Endothelial cell of umbilical vein (primary cell): ENCODE measurements around the gene PDE11A. TPM values are rescaled to one million over a fixed set of nuclear protein-coding genes. Genes with fewer than 3 reads are reported as not detected.

Experiments
- BruUV-seq: library from RNA; stranded (reverse); fragments of 400-500 nt; replicated peaks from 2 replicates; lab custom pipeline; 2021; lab: Mats Ljungman, UMichigan
- CTCF ChIA-PET: fragments of 300-600, 350-600 bp; sonication (Branson Sonifier 250); formaldehyde crosslinking; loops from one replicate; lab custom pipeline; 2021; ENCODE audit warnings: antibody characterized with exemption, inconsistent platforms; lab: Charles Lee
- POLR2A ChIA-PET: fragments of 300-600, 350-600 bp; sonication (Branson Sonifier 250); formaldehyde crosslinking; loops from one replicate; lab custom pipeline; 2021; ENCODE audit warnings: antibody characterized with exemption, inconsistent platforms; lab: Charles Lee
- DNase-seq: peaks from one replicate; pipeline ENCODE4 v3.0.0-alpha.2; 2011; ENCODE audit warnings: low read depth, low spot score
- FAIRE-seq: peaks from 2 replicates; lab custom pipeline; 2011; peaks lifted over from hg19 to GRCh38; lab: Jason Lieb, UNC
- H2AFZ ChIP-seq: 2 replicates; pipeline ENCODE4 v1.6.0; 2012; ENCODE audit warnings: low read depth, low read length, control low read depth, inconsistent platforms
- H3K27ac ChIP-seq: 2 replicates; pipeline ENCODE4 v1.5.1; 2011; ENCODE audit warnings: low read depth, mild to moderate bottlenecking, control low read depth, low read length, moderate library complexity; ENCODE audit not compliant: insufficient read depth
- H3K27me3 ChIP-seq, 2 experiments: 2 replicates each; pipeline versions ENCODE4 v1.6.0 to v1.6.1; 2011; ENCODE audit warnings: low read length in 2 of 2, mixed read lengths in 1 of 2; ENCODE audit not compliant: control insufficient read depth in 2 of 2, insufficient read depth in 2 of 2
- H3K36me3 ChIP-seq, 2 experiments: 2 replicates in 1 of 2; 3 replicates in 1 of 2; pipeline ENCODE4 v1.5.1; 2011; ENCODE audit warnings: low read length in 2 of 2, mild to moderate bottlenecking in 1 of 2, moderate library complexity in 1 of 2; ENCODE audit not compliant: control insufficient read depth in 2 of 2, insufficient read depth in 2 of 2; ENCODE audit errors: extremely low read depth in 1 of 2
- H3K4me1 ChIP-seq: 3 replicates; pipeline ENCODE4 v1.5.1; 2011; ENCODE audit warnings: mild to moderate bottlenecking, low read length; ENCODE audit not compliant: control insufficient read depth, insufficient read depth; ENCODE audit errors: extremely low read depth
- H3K4me2 ChIP-seq: 2 replicates; pipeline ENCODE4 v1.6.1; 2011; ENCODE audit warnings: low read length, control low read depth, mixed read lengths; ENCODE audit not compliant: insufficient read depth
- H3K4me3 ChIP-seq, 3 experiments: fragments of 200-600 bp in 1 of 3; sonication (generic), shearing (Covaris generic) in 1 of 3; replicated peaks in 1 of 3; 2 replicates each; pipeline ENCODE4 v1.5.1; 2011 to 2016; ENCODE audit warnings: control low read depth in 3 of 3, low read length in 3 of 3, mild to moderate bottlenecking in 2 of 3, inconsistent platforms in 1 of 3, low read depth in 1 of 3, moderate library complexity in 1 of 3; ENCODE audit not compliant: insufficient read depth in 1 of 3
- H3K79me2 ChIP-seq: 2 replicates; pipeline ENCODE4 v1.6.0; 2012; ENCODE audit warnings: low read length, inconsistent platforms; ENCODE audit not compliant: control insufficient read depth, insufficient read depth
- H3K9ac ChIP-seq: replicated peaks from 2 replicates; pipeline ENCODE3; 2011; ENCODE audit warnings: low read length, control low read depth; ENCODE audit not compliant: insufficient read depth; ENCODE audit errors: extremely low read depth
- H3K9me1 ChIP-seq: replicated peaks from 3 replicates; pipeline ENCODE4 v1.6.0; 2011; ENCODE audit warnings: mild to moderate bottlenecking, low read length; ENCODE audit not compliant: control insufficient read depth, insufficient read depth; ENCODE audit errors: extremely low read depth
- H3K9me3 ChIP-seq: replicated peaks from 2 replicates; pipeline ENCODE4 v1.5.1; 2012; ENCODE audit warnings: low read length, inconsistent platforms; ENCODE audit not compliant: control insufficient read depth, insufficient read depth
- H4K20me1 ChIP-seq: replicated peaks from 2 replicates; pipeline ENCODE3; 2011; ENCODE audit warnings: mild to moderate bottlenecking, low read length; ENCODE audit not compliant: control insufficient read depth, insufficient read depth; ENCODE audit errors: extremely low read depth
- CTCF ChIP-seq, 2 donors: IDR thresholded peaks; 1 replicate in 1 of 2; 2 replicates in 1 of 2; pipeline ENCODE4 v1.5.1; 2011; ENCODE audit warnings: low read length in 2 of 2, mild to moderate bottlenecking in 2 of 2, moderate library complexity in 2 of 2, control low read depth in 1 of 2, inconsistent platforms in 1 of 2, low read depth in 1 of 2; ENCODE audit not compliant: insufficient read depth in 1 of 2; ENCODE audit errors: extremely low read depth in 1 of 2
- EZH2 ChIP-seq: IDR thresholded peaks from 2 replicates; pipeline ENCODE4 v1.6.1; 2012; ENCODE audit warnings: borderline replicate concordance, low read depth, mild to moderate bottlenecking, moderate library complexity, low read length, inconsistent platforms; ENCODE audit not compliant: severe bottlenecking
- FOS ChIP-seq: IDR thresholded peaks from 2 replicates; pipeline ENCODE4 v1.6.1; 2011; ENCODE audit warnings: mild to moderate bottlenecking, low read length, moderate library complexity, borderline replicate concordance; ENCODE audit not compliant: insufficient read depth
- GATA2 ChIP-seq: IDR thresholded peaks from 2 replicates; pipeline ENCODE4 v1.7.0; 2011; ENCODE audit warnings: low read depth, mild to moderate bottlenecking, moderate library complexity, mixed read lengths, low read length; ENCODE audit not compliant: insufficient read length, insufficient read depth
- JUN ChIP-seq: IDR thresholded peaks from 2 replicates; pipeline ENCODE4 v1.6.1; 2011; ENCODE audit warnings: borderline replicate concordance, low read depth; ENCODE audit not compliant: insufficient read length, insufficient read depth
- MYC ChIP-seq: IDR thresholded peaks from one replicate; pipeline ENCODE4 v1.6.1; 2011; ENCODE audit warnings: mild to moderate bottlenecking, low read depth, low read length
- POLR2A ChIP-seq: IDR thresholded peaks from 2 replicates; pipeline ENCODE4 v1.6.1; 2012; ENCODE audit warnings: low read depth, mild to moderate bottlenecking, control low read depth, low read length
- POLR2AphosphoS5 ChIP-seq: IDR thresholded peaks from 2 replicates; pipeline ENCODE4 v1.6.1; 2012; ENCODE audit warnings: low read depth, mild to moderate bottlenecking, control low read depth, low read length, moderate library complexity; ENCODE audit not compliant: insufficient read depth
- dilution Hi-C: fragments of 300-500 bp; cut with MboI; formaldehyde crosslinking; loops from one replicate; pipeline ENCODE4 v1.15.0; 2019; ENCODE audit warnings: low sequenced_read_pairs; ENCODE audit not compliant: extremely low pct_ligation_motif_present
- intact Hi-C: fragments of 100-400 bp; cut with micrococcal nuclease; formaldehyde crosslinking; loops from one replicate; pipeline ENCODE4 v1.10.0; 2022
- polyA plus RNA-seq, 4 experiments: library from polyadenylated mRNA; depleted of rRNA in 3 of 4; stranded (reverse) in 3 of 4; unstranded in 1 of 4; fragments of >200 nt; gene quantifications; 2 replicates each; pipeline versions ENCODE4 v1.2.1 to v1.2.3, GENCODE V29; 2011 to 2012; ENCODE audit warnings: missing spikeins in 1 of 4
- total RNA-seq: library from RNA; stranded (reverse); gene quantifications from 2 replicates; pipeline ENCODE4 v1.2.3, GENCODE V29; 2021
- TF ChIP-seq, protein P1 (sequence below): IDR thresholded peaks from 2 replicates; pipeline ENCODE4 v1.6.1; 2011; ENCODE audit not compliant: insufficient read depth, insufficient read length

Gene PDE11A
- total and polyA plus RNA-seq, 2 donors (not counting 3 experiments of a cell fraction or from before 2014, with no cell fraction given) = 0.07 to 0.51 TPM

GRCh38 chr2:177679611-177680605 is 392.7 kb downstream of the PDE11A start:
- POLR2A ChIA-PET = no interaction called here
- Histone ChIP-seq H2AFZ (no peak overlapping the region), H3K4me1 (peaks cover 7% of the 10 kb centered on the region), H4K20me1 (no peaks in the 10 kb centered on the region), H3K27me3 (peaks cover 5 to 11% of the 10 kb centered on the region in 2 experiments), H3K9me1 (no peaks in the 10 kb centered on the region), H3K27ac (no peak overlapping the region), H3K9ac (no peak overlapping the region), H3K79me2 (no peaks in the 10 kb centered on the region), H3K9me3 (no peaks in the 10 kb centered on the region), H3K4me2 (no peak overlapping the region), H3K36me3 (no peaks in the 10 kb centered on the region), H3K4me3 (no peak overlapping the region)
- DNase-seq (peak; percentile 50), FAIRE-seq (no peak)
- TF ChIP-seq, protein P1, sequence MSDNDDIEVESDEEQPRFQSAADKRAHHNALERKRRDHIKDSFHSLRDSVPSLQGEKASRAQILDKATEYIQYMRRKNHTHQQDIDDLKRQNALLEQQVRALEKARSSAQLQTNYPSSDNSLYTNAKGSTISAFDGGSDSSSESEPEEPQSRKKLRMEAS = no peak
- TF ChIP-seq FOS (no peak), POLR2A (no peak), EZH2 (no peak), GATA2 (no peak), MYC (no peak), CTCF (IDR thresholded peaks at IDR 0.05; ENCODE audit: extremely low read depth in 1 of 2, insufficient read depth in 1 of 2, low read depth in 1 of 2, low read length in 2 of 2) (no peak), POLR2AphosphoS5 (no peak), JUN (no peak)
- CTCF ChIA-PET = interaction anchor here (1.4 kb wide), 1 partner anchor 12 kb away, joined by 4 read pairs; no protein-coding TSS in a partner anchor
- dilution Hi-C loops (no loop called here), intact Hi-C loops (no loop called here)
- no TSS peak for BruUV-seq
